ENCODE measurements around the gene FREY1.

GRCh38 chr11:45917623-45918330 is 10.7 kb upstream of the FREY1 start, which contains the start of gene PEX16:
- TF ChIP-seq CTCF (IDR thresholded peaks at IDR 0.05; ENCODE audit: insufficient read depth, low read length) (no peak), POLR2AphosphoS5 (IDR thresholded peaks at IDR 0.05; ENCODE audit: low read depth) (peak; percentile 76; the same call in 1 of the 2 replicates), GABPA (IDR thresholded peaks at IDR 0.05; ENCODE audit: low read depth) (peak; percentile 96)
- TF ChIP-seq, protein P1, sequence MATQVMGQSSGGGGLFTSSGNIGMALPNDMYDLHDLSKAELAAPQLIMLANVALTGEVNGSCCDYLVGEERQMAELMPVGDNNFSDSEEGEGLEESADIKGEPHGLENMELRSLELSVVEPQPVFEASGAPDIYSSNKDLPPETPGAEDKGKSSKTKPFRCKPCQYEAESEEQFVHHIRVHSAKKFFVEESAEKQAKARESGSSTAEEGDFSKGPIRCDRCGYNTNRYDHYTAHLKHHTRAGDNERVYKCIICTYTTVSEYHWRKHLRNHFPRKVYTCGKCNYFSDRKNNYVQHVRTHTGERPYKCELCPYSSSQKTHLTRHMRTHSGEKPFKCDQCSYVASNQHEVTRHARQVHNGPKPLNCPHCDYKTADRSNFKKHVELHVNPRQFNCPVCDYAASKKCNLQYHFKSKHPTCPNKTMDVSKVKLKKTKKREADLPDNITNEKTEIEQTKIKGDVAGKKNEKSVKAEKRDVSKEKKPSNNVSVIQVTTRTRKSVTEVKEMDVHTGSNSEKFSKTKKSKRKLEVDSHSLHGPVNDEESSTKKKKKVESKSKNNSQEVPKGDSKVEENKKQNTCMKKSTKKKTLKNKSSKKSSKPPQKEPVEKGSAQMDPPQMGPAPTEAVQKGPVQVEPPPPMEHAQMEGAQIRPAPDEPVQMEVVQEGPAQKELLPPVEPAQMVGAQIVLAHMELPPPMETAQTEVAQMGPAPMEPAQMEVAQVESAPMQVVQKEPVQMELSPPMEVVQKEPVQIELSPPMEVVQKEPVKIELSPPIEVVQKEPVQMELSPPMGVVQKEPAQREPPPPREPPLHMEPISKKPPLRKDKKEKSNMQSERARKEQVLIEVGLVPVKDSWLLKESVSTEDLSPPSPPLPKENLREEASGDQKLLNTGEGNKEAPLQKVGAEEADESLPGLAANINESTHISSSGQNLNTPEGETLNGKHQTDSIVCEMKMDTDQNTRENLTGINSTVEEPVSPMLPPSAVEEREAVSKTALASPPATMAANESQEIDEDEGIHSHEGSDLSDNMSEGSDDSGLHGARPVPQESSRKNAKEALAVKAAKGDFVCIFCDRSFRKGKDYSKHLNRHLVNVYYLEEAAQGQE (IDR thresholded peaks at IDR 0.05; ENCODE audit: insufficient replicate concordance, low read depth): no peak
